IPS-NIHi11 (cell line): ENCODE data around the gene DNAH2.
"Not testable (repeated sequence)": the region's sequence is repeated elsewhere in the genome, so short reads cannot be mapped to it uniquely, and the experiment has no call there.

ENCODE experiments used
- DNase-seq: peaks from one replicate; pipeline ENCODE4 v3.0.0; 2012; ENCODE audit warnings: mixed read lengths, low spot score

DNAH2 gene

GRCh38 chr17:7850701-7851437 is 133.3 kb downstream of the DNAH2 start:
- DNase-seq, result no peak

GRCh38 chr17:7851438-7852261 is 134.1 kb downstream of the DNAH2 start:
- peak; percentile 86 for DNase-seq

GRCh38 chr17:7852262-7852670 is 134.7 kb downstream of the DNAH2 start:
- DNase-seq, result no peak

- DNase-seq, result no peak
These were observed 135.6 kb downstream of the DNAH2 start for GRCh38 chr17:7852919-7853690.

GRCh38 chr17:7853691-7854038 is 136.1 kb downstream of the DNAH2 start:
- no peak for DNase-seq

- DNase-seq, result no peak
These were observed 136.7 kb downstream of the DNAH2 start for GRCh38 chr17:7854078-7854777.

GRCh38 chr17:7854851-7855659 is 137.5 kb downstream of the DNAH2 start, which contains the start of gene TMEM88:
TMEM88 (plus strand) TSS chr17:7855066; CDS start chr17:7855075, 9 bp downstream.
- peak; percentile 56 for DNase-seq

GRCh38 chr17:7855660-7856010 is 138.1 kb downstream of the DNAH2 start:
- no peak for DNase-seq

GRCh38 chr17:7856011-7856810 is 138.7 kb downstream of the DNAH2 start:
- no peak for DNase-seq

- peak; percentile 82 for DNase-seq
These were observed 139.5 kb downstream of the DNAH2 start, which contains the start of gene NAA38 for GRCh38 chr17:7856811-7857712. NAA38 (minus strand) TSS chr17:7857559; CDS start chr17:7857463, 96 bp downstream.

GRCh38 chr17:7857713-7858521 is 140.4 kb downstream of the DNAH2 start, which contains the start of gene CYB5D1:
CYB5D1 (plus strand) TSS chr17:7858003; CDS start chr17:7858135, 132 bp downstream.
- DNase-seq, result peak; percentile 63

- DNase-seq, result peak; percentile 54
These were observed 140.9 kb downstream of the DNAH2 start for GRCh38 chr17:7858522-7858810.

GRCh38 chr17:7859028-7859427 is 141.5 kb downstream of the DNAH2 start:
- DNase-seq, result no peak

GRCh38 chr17:7862692-7863437 is 145.3 kb downstream of the DNAH2 start:
- DNase-seq, result peak; percentile 62

GRCh38 chr17:7864384-7864783 is 146.8 kb downstream of the DNAH2 start:
- DNase-seq, result not testable (repeated sequence)

GRCh38 chr17:7864995-7865650 is 147.6 kb downstream of the DNAH2 start:
- DNase-seq, result no peak

- no peak for DNase-seq
These were observed 150.4 kb downstream of the DNAH2 start for GRCh38 chr17:7867881-7868329.
